Measurements from ENCODE around the gene CACNG1.

The CACNG1 gene

GRCh38 chr17:67015001-67015400 is 29.4 kb upstream of the CACNG1 start:
- H3K36me3 ChIP-seq (ENCODE audit: insufficient read depth, low read length) = no peaks in the 10 kb centered on the region
- H3K4me1 ChIP-seq (ENCODE audit: insufficient read depth, low read length) = no peaks in the 10 kb centered on the region
- TF ChIP-seq CTCF (IDR thresholded peaks at IDR 0.05; ENCODE audit: borderline replicate concordance, extremely low read depth, low read length, poor library complexity, severe bottlenecking) (no peak), EZH2 (IDR thresholded peaks at IDR 0.05; ENCODE audit: borderline replicate concordance, low read depth, low read length, severe bottlenecking) (no peak)
- H3K4me2 ChIP-seq (ENCODE audit: insufficient read depth, low read length) = no peak overlapping the region
- no peak overlapping the region for H3K27ac ChIP-seq (ENCODE audit: low read length)
- H3K9ac ChIP-seq (ENCODE audit: low read depth, low read length) = no peak overlapping the region
- peaks cover 7% of the 10 kb centered on the region for H3K27me3 ChIP-seq (ENCODE audit: insufficient read depth, low read length, poor library complexity)
- no peak overlapping the region for H3K4me3 ChIP-seq (ENCODE audit: low read depth in 1 of 2, low read length in 2 of 2)
- ATAC-seq (ENCODE audit: insufficient read depth, low read depth) = no peak
- no peak for DNase-seq
- H3K9me3 ChIP-seq (ENCODE audit: insufficient read depth, low read length, severe bottlenecking) = no peaks in the 10 kb centered on the region
- no peak overlapping the region for H2AFZ ChIP-seq (ENCODE audit: low read depth, low read length)
- H3K79me2 ChIP-seq (ENCODE audit: insufficient read depth, low read length) = no peaks in the 10 kb centered on the region
- no peaks in the 10 kb centered on the region for H4K20me1 ChIP-seq (ENCODE audit: insufficient read depth, low read length)

GRCh38 chr17:67016039-67016762 is 28.2 kb upstream of the CACNG1 start:
- no peaks in the 10 kb centered on the region for H4K20me1 ChIP-seq (ENCODE audit: insufficient read depth, low read length)
- no peaks in the 10 kb centered on the region for H3K9me3 ChIP-seq (ENCODE audit: insufficient read depth, low read length, severe bottlenecking)
- no peaks in the 10 kb centered on the region for H3K4me1 ChIP-seq (ENCODE audit: insufficient read depth, low read length)
- H3K9ac ChIP-seq (ENCODE audit: low read depth, low read length) = no peak overlapping the region
- H3K79me2 ChIP-seq (ENCODE audit: insufficient read depth, low read length) = no peaks in the 10 kb centered on the region
- H3K36me3 ChIP-seq (ENCODE audit: insufficient read depth, low read length) = no peaks in the 10 kb centered on the region
- H2AFZ ChIP-seq (ENCODE audit: low read depth, low read length) = no peak overlapping the region
- no peak for ATAC-seq (ENCODE audit: insufficient read depth, low read depth)
- H3K27me3 ChIP-seq (ENCODE audit: insufficient read depth, low read length, poor library complexity) = no peaks in the 10 kb centered on the region
- TF ChIP-seq EZH2 (IDR thresholded peaks at IDR 0.05; ENCODE audit: borderline replicate concordance, low read depth, low read length, severe bottlenecking) (no peak), CTCF (IDR thresholded peaks at IDR 0.05; ENCODE audit: borderline replicate concordance, extremely low read depth, low read length, poor library complexity, severe bottlenecking) (no peak)
- DNase-seq = no peak
- H3K4me2 ChIP-seq (ENCODE audit: insufficient read depth, low read length) = no peak overlapping the region
- H3K4me3 ChIP-seq (ENCODE audit: low read depth in 1 of 2, low read length in 2 of 2) = no peak overlapping the region
- no peak overlapping the region for H3K27ac ChIP-seq (ENCODE audit: low read length)

- TF ChIP-seq EZH2 (IDR thresholded peaks at IDR 0.05; ENCODE audit: borderline replicate concordance, low read depth, low read length, severe bottlenecking) = no peak
- TF ChIP-seq CTCF (IDR thresholded peaks at IDR 0.05; ENCODE audit: borderline replicate concordance, extremely low read depth, low read length, poor library complexity, severe bottlenecking) = no peak
- Histone ChIP-seq H3K9ac (ENCODE audit: low read depth, low read length) (no peak overlapping the region), H3K4me2 (ENCODE audit: insufficient read depth, low read length) (no peak overlapping the region), H3K4me1 (ENCODE audit: insufficient read depth, low read length) (no peaks in the 10 kb centered on the region), H3K4me3 (ENCODE audit: low read depth in 1 of 2, low read length in 2 of 2) (no peak overlapping the region), H3K27me3 (ENCODE audit: insufficient read depth, low read length, poor library complexity) (no peaks in the 10 kb centered on the region), H3K79me2 (ENCODE audit: insufficient read depth, low read length) (no peaks in the 10 kb centered on the region), H2AFZ (ENCODE audit: low read depth, low read length) (no peak overlapping the region), H3K36me3 (ENCODE audit: insufficient read depth, low read length) (no peaks in the 10 kb centered on the region), H3K27ac (ENCODE audit: low read length) (no peak overlapping the region), H4K20me1 (ENCODE audit: insufficient read depth, low read length) (no peaks in the 10 kb centered on the region), H3K9me3 (ENCODE audit: insufficient read depth, low read length, severe bottlenecking) (no peaks in the 10 kb centered on the region)
- no peak for ATAC-seq (ENCODE audit: insufficient read depth, low read depth)
- DNase-seq = no peak
Measured at GRCh38 chr17:67017910-67018309, 26.4 kb upstream of the CACNG1 start.
